HCT116 (cell line): ENCODE results near the gene EEF1E1.

Source experiments
- POLR2A ChIP-seq: IDR thresholded peaks from 2 replicates; pipeline ENCODE4 v1.7.0; 2011; ENCODE audit warnings: borderline replicate concordance; ENCODE audit not compliant: insufficient read depth, insufficient read length; ENCODE audit errors: extremely low read depth
- POLR2AphosphoS5 ChIP-seq: IDR thresholded peaks from 2 replicates; pipeline ENCODE4 v1.6.1; 2011; ENCODE audit warnings: mild to moderate bottlenecking, low read depth, low read length, moderate library complexity
- TF ChIP-seq, protein P1 (sequence below), 3 experiments: fragments of 200-600 bp in 1 of 3; sonication (generic) in 1 of 3; IDR thresholded peaks in 2 of 3; conservative IDR thresholded peaks in 1 of 3; 2 replicates each; pipeline ENCODE4 v1.5.1; 2012 to 2017; ENCODE audit warnings: low read depth in 2 of 3, low read length in 2 of 3, antibody characterized with exemption in 1 of 3, borderline replicate concordance in 1 of 3, control low read depth in 1 of 3, mild to moderate bottlenecking in 1 of 3, mixed read lengths in 1 of 3, mixed run types in 1 of 3, moderate library complexity in 1 of 3; ENCODE audit not compliant: insufficient read depth in 1 of 3

- TF ChIP-seq, protein P1, sequence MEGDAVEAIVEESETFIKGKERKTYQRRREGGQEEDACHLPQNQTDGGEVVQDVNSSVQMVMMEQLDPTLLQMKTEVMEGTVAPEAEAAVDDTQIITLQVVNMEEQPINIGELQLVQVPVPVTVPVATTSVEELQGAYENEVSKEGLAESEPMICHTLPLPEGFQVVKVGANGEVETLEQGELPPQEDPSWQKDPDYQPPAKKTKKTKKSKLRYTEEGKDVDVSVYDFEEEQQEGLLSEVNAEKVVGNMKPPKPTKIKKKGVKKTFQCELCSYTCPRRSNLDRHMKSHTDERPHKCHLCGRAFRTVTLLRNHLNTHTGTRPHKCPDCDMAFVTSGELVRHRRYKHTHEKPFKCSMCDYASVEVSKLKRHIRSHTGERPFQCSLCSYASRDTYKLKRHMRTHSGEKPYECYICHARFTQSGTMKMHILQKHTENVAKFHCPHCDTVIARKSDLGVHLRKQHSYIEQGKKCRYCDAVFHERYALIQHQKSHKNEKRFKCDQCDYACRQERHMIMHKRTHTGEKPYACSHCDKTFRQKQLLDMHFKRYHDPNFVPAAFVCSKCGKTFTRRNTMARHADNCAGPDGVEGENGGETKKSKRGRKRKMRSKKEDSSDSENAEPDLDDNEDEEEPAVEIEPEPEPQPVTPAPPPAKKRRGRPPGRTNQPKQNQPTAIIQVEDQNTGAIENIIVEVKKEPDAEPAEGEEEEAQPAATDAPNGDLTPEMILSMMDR (IDR thresholded peaks at IDR 0.05 in 2 of 3, conservative IDR thresholded peaks at IDR 0.05 in 1 of 3; ENCODE audit: borderline replicate concordance in 1 of 3, insufficient read depth in 1 of 3, low read depth in 2 of 3, low read length in 2 of 3): no peak
- TF ChIP-seq POLR2AphosphoS5 (no peak), POLR2A (no peak)
Observed at GRCh38 chr6:8105791-8106190, 3.4 kb upstream of the EEF1E1 start.
